Middle frontal gyrus (tissue), 1 donor: ENCODE data around the gene LIMCH1.

Experiments
- DNase-seq: peaks from one replicate; pipeline ENCODE4 v3.0.0-alpha.2; 2015; ENCODE audit warnings: low spot score; ENCODE audit errors: extremely low spot score

The LIMCH1 gene

GRCh38 chr4:41749631-41750039 is 211.7 kb downstream of the LIMCH1 start:
- no peak for DNase-seq
